Mammary epithelial cell (primary cell): ENCODE measurements around the gene NCKAP5.

Experiments used
- CTCF ChIP-seq, 2 donors: IDR thresholded peaks in 1 of 2; conservative IDR thresholded peaks in 1 of 2; 2 replicates each; pipeline ENCODE4 v1.5.1; 2011 to 2012; ENCODE audit warnings: inconsistent platforms in 2 of 2, low read length in 2 of 2, mild to moderate bottlenecking in 2 of 2, control low read depth in 1 of 2, low read depth in 1 of 2; ENCODE audit not compliant: insufficient read depth in 1 of 2; ENCODE audit errors: extremely low read depth in 1 of 2
- EZH2 ChIP-seq: IDR thresholded peaks from 2 replicates; pipeline ENCODE4 v1.6.1; 2012; ENCODE audit warnings: low read length, inconsistent platforms, borderline replicate concordance

- no peak for TF ChIP-seq CTCF (conservative IDR thresholded peaks at IDR 0.05 in 1 of 2, IDR thresholded peaks at IDR 0.05 in 1 of 2; ENCODE audit: extremely low read depth in 1 of 2, insufficient read depth in 1 of 2, low read depth in 1 of 2, low read length in 2 of 2)
- no peak for TF ChIP-seq EZH2
These were observed 632.0 kb downstream of the NCKAP5 start for GRCh38 chr2:132936261-132936660.
